NOMO-1 treated with dmso at 0.1 percent for 144 hours (cell line): ENCODE data around the gene WDR7.

Experiments
- DNase-seq: peaks from one replicate; lab custom pipeline; 2025; ENCODE audit not compliant: unreplicated experiment; lab: John Stamatoyannopoulos, UW

WDR7 gene

GRCh38 chr18:56650944-56651770 lies at the start of gene WDR7:
WDR7 (plus strand) TSS chr18:56651359; CDS start chr18:56672516, 21,157 bp downstream.
- peak; percentile 95 for DNase-seq

- DNase-seq, result no peak
Observed at GRCh38 chr18:56606618-56607017, 44.5 kb upstream of the WDR7 start.

- no peak for DNase-seq
Observed at GRCh38 chr18:56615738-56616520, 35.2 kb upstream of the WDR7 start.

GRCh38 chr18:56627991-56628390 lies 23.2 kb upstream of the WDR7 start:
- no peak for DNase-seq

GRCh38 chr18:56632070-56633022 lies 18.8 kb upstream of the WDR7 start:
- no peak for DNase-seq

- no peak for DNase-seq
Observed at GRCh38 chr18:56635007-56635406, 16.2 kb upstream of the WDR7 start.

- DNase-seq, result no peak
Observed at GRCh38 chr18:56637176-56637575, 14.0 kb upstream of the WDR7 start.

GRCh38 chr18:56637711-56638231 lies 13.4 kb upstream of the WDR7 start:
- no peak for DNase-seq

- DNase-seq, result peak; percentile 98
Observed at GRCh38 chr18:56638232-56639103, 12.7 kb upstream of the WDR7 start, which contains the start of gene TXNL1. TXNL1 (minus strand) TSS chr18:56638592; CDS start chr18:56638440, 152 bp downstream.

GRCh38 chr18:56639104-56639381 lies 12.1 kb upstream of the WDR7 start:
- DNase-seq, result no peak

- no peak for DNase-seq
Observed at GRCh38 chr18:56639571-56639970, 11.6 kb upstream of the WDR7 start.

GRCh38 chr18:56641714-56642337 lies 9.3 kb upstream of the WDR7 start:
- DNase-seq, result no peak

GRCh38 chr18:56643381-56643780 lies 7.8 kb upstream of the WDR7 start:
- DNase-seq, result no peak

GRCh38 chr18:56645415-56646016 lies 5.6 kb upstream of the WDR7 start:
- no peak for DNase-seq

- DNase-seq, result no peak
Observed at GRCh38 chr18:56647071-56647470, 4.1 kb upstream of the WDR7 start.

GRCh38 chr18:56647951-56648893 lies 2.9 kb upstream of the WDR7 start:
- no peak for DNase-seq

GRCh38 chr18:56649996-56650395 lies 1.2 kb upstream of the WDR7 start:
- DNase-seq, result no peak

- DNase-seq, result no peak
Observed at GRCh38 chr18:56651771-56652092, 573 bp downstream of the WDR7 start.
